Vagina (tissue), 2 donors: ENCODE results near the gene UBE2R2. TPM values are rescaled to one million over a fixed set of nuclear protein-coding genes. Genes with fewer than 3 reads are reported as not detected.
A peak's percentile ranks its signal among the peaks of the same experiment; 100 is the strongest.

Experiments
- DNase-seq, 2 donors: peaks; one replicate each; pipeline ENCODE4 v3.0.0-alpha.2; 2017; ENCODE audit errors: extremely low spot score in 2 of 2
- H3K27ac ChIP-seq: fragments of 200-600 bp; sonication (generic); one replicate; pipeline ENCODE4 v1.5.1; 2019
- H3K27me3 ChIP-seq: fragments of 200-600 bp; sonication (generic); one replicate; pipeline ENCODE4 v1.5.1; 2019
- H3K36me3 ChIP-seq, 2 donors: fragments of 200-600 bp; sonication (generic); one replicate each; pipeline ENCODE4 v1.5.1; 2017 to 2019
- H3K4me1 ChIP-seq: fragments of 200-600 bp; sonication (generic); one replicate; pipeline ENCODE4 v1.5.1; 2019
- H3K4me3 ChIP-seq, 2 donors: fragments of 200-600 bp; sonication (generic); 1 replicate in 1 of 2; 2 replicates in 1 of 2; pipeline ENCODE4 v1.5.1; 2016 to 2019
- H3K9me3 ChIP-seq: fragments of 200-600 bp; sonication (generic); one replicate; pipeline ENCODE4 v1.5.1; 2019
- CTCF ChIP-seq, 3 experiments: fragments of 450-650 bp in 2 of 3; fragments of 200-600 bp in 1 of 3; sonication (generic) in 1 of 3; IDR thresholded peaks; one replicate each; pipeline ENCODE4 v1.5.1; 2017 to 2019; ENCODE audit warnings: antibody characterized with exemption in 3 of 3, mild to moderate bottlenecking in 2 of 3, moderate library complexity in 2 of 3
- POLR2A ChIP-seq, 2 donors: fragments of 450-650 bp; IDR thresholded peaks; one replicate each; pipeline ENCODE4 v1.6.1; 2017; ENCODE audit warnings: antibody characterized with exemption in 2 of 2, mild to moderate bottlenecking in 2 of 2, moderate library complexity in 2 of 2
- POLR2AphosphoS5 ChIP-seq, 2 donors: sonication (generic); formaldehyde crosslinking; IDR thresholded peaks; one replicate each; pipeline ENCODE4 v1.9.0; 2017; ENCODE audit warnings: antibody characterized with exemption in 2 of 2, mild to moderate bottlenecking in 2 of 2, low read depth in 1 of 2; ENCODE audit not compliant: insufficient read depth in 1 of 2
- intact Hi-C: fragments of 100-400 bp; cut with DNase I; formaldehyde crosslinking; loops from one replicate; pipeline ENCODE4 v1.15.1; 2023
- small RNA-seq: library from RNA; depleted of rRNA; stranded (forward); fragments of <200 nt; gene quantifications from one replicate; pipeline ENCODE3, GENCODE V24; 2016
- total RNA-seq: library from RNA; depleted of rRNA; stranded (reverse); fragments of >200 nt; gene quantifications from one replicate; pipeline ENCODE4 v1.2.3, GENCODE V29; 2016

The UBE2R2 gene
- total RNA-seq, 1 donor from 2014 or later: 20.4 TPM

GRCh38 chr9:33964086-33964768 lies 147.3 kb downstream of the UBE2R2 start:
- Histone ChIP-seq H3K27me3 (no peaks in the 10 kb centered on the region), H3K36me3 (peaks cover 0 to 3% of the 10 kb centered on the region in 2 donors), H3K4me3 (no peak overlapping the region), H3K9me3 (no peaks in the 10 kb centered on the region), H3K4me1 (no peaks in the 10 kb centered on the region), H3K27ac (no peak overlapping the region)
- TF ChIP-seq CTCF (IDR thresholded peaks at IDR 0.05) (no peak), POLR2A (IDR thresholded peaks at IDR 0.05) (no peak), POLR2AphosphoS5 (IDR thresholded peaks at IDR 0.05; ENCODE audit: insufficient read depth in 1 of 2, low read depth in 1 of 2) (no peak)
- intact Hi-C loops: no loop called here
- no peak for DNase-seq

Small RNAs within 50 kb of the gene (small RNA-seq; reads per million reads assigned to genes)
- gene RF00019: not detected
- not detected for gene RNU4ATAC11P
- gene SNORD121A: 28.9 reads per million, percentile 96 among the genes with 10 or more reads in this experiment
- gene SNORD121B: not detected

Other genes starting within 250 kb of the UBE2R2 start
- 7.6 TPM for gene PRSS3, start 21.6 kb upstream of the UBE2R2 start, total RNA-seq
- 24.6 TPM for gene UBAP2, start 231.7 kb downstream of the UBE2R2 start, total RNA-seq